SK-N-SH treated with all-trans-retinoic acid at 6 μM for 48 hours (cell line): ENCODE data around the gene FIGNL2.
A peak's percentile ranks its signal among the peaks of the same experiment; 100 is the strongest.

ENCODE experiments used
- ATAC-seq: fragments of 200-7000 bp; cut with Tn5 transposase; 3 replicates; pipeline ENCODE4 v1.9.1; 2020; ENCODE audit warnings: mild to moderate bottlenecking, moderate library complexity
- ARNTL ChIP-seq: fragments of 450-650 bp; formaldehyde crosslinking; IDR thresholded peaks from 2 replicates; pipeline ENCODE4 v1.5.0; 2020; ENCODE audit warnings: low read depth, mild to moderate bottlenecking, moderate library complexity, borderline replicate concordance
- BACH2 ChIP-seq: fragments of 250-450 bp; sonication (Bioruptor Pico); IDR thresholded peaks from 2 replicates; pipeline ENCODE4 v1.9.0; 2021; ENCODE audit warnings: mild to moderate bottlenecking, borderline replicate concordance
- CREB5 ChIP-seq: fragments of 250-450 bp; sonication (Bioruptor Pico); IDR thresholded peaks from 2 replicates; pipeline ENCODE4 v1.5.1; 2020; ENCODE audit warnings: low read depth, mild to moderate bottlenecking, moderate library complexity
- CSDC2 ChIP-seq: fragments of 250-450 bp; sonication (Bioruptor Pico); IDR thresholded peaks from 2 replicates; pipeline ENCODE4 v1.5.0; 2020; ENCODE audit warnings: mild to moderate bottlenecking, moderate library complexity
- CSRNP3 ChIP-seq: fragments of 250-450 bp; sonication (Bioruptor Pico); IDR thresholded peaks from 2 replicates; pipeline ENCODE4 v1.5.1; 2021; ENCODE audit warnings: mild to moderate bottlenecking, moderate library complexity
- ESRRG ChIP-seq: fragments of 250-450 bp; sonication (Bioruptor Pico); IDR thresholded peaks from 2 replicates; pipeline ENCODE4 v1.6.1; 2021; ENCODE audit warnings: mild to moderate bottlenecking
- ISL1 ChIP-seq: fragments of 250-450 bp; sonication (Bioruptor Pico); IDR thresholded peaks from 2 replicates; pipeline ENCODE4 v2.1.2; 2022; ENCODE audit warnings: mild to moderate bottlenecking, moderate library complexity
- OSR1 ChIP-seq: fragments of 250-450 bp; sonication (Bioruptor Pico); IDR thresholded peaks from 2 replicates; pipeline ENCODE4 v1.8.0; 2022; ENCODE audit warnings: moderate library complexity, mild to moderate bottlenecking, inconsistent platforms
- PATZ1 ChIP-seq: fragments of 250-450 bp; sonication (Bioruptor Pico); IDR thresholded peaks from 2 replicates; pipeline ENCODE4 v1.8.0; 2020; ENCODE audit warnings: mild to moderate bottlenecking, moderate library complexity, borderline replicate concordance
- POU6F1 ChIP-seq: fragments of 250-450 bp; sonication (Bioruptor Pico); IDR thresholded peaks from 2 replicates; pipeline ENCODE4 v1.8.0; 2021; ENCODE audit warnings: low read depth, mild to moderate bottlenecking, moderate library complexity, borderline replicate concordance
- PPARA ChIP-seq: fragments of 250-450 bp; sonication (Bioruptor Pico); IDR thresholded peaks from 2 replicates; pipeline ENCODE4 v1.5.0; 2020; ENCODE audit warnings: mild to moderate bottlenecking, borderline replicate concordance
- RARB ChIP-seq: fragments of 250-450 bp; sonication (Bioruptor Pico); IDR thresholded peaks from 2 replicates; pipeline ENCODE4 v1.8.0; 2021; ENCODE audit warnings: mild to moderate bottlenecking, moderate library complexity
- SNAI2 ChIP-seq: fragments of 250-450 bp; sonication (Bioruptor Pico); IDR thresholded peaks from 2 replicates; pipeline ENCODE4 v1.5.0; 2020; ENCODE audit warnings: mild to moderate bottlenecking, moderate library complexity
- TCF4 ChIP-seq: fragments of 250-450 bp; sonication (Bioruptor Pico); IDR thresholded peaks from 2 replicates; pipeline ENCODE4 v1.8.0; 2021; ENCODE audit warnings: mild to moderate bottlenecking, moderate library complexity, borderline replicate concordance
- TOX ChIP-seq: fragments of 250-450 bp; sonication (Bioruptor Pico); IDR thresholded peaks from 2 replicates; pipeline ENCODE4 v1.8.0; 2021; ENCODE audit warnings: mild to moderate bottlenecking, moderate library complexity, borderline replicate concordance
- TSHZ2 ChIP-seq: fragments of 250-450 bp; sonication (Bioruptor Pico); IDR thresholded peaks from 2 replicates; pipeline ENCODE4 v1.5.0; 2020; ENCODE audit warnings: mild to moderate bottlenecking, moderate library complexity
- ZC3H10 ChIP-seq: fragments of 250-450 bp; sonication (Bioruptor Pico); IDR thresholded peaks from 2 replicates; pipeline ENCODE4 v1.5.1; 2021; ENCODE audit warnings: mild to moderate bottlenecking, moderate library complexity
- ZFP3 ChIP-seq: fragments of 250-450 bp; sonication (Bioruptor Pico); IDR thresholded peaks from 2 replicates; pipeline ENCODE4 v1.5.0; 2020; ENCODE audit warnings: mild to moderate bottlenecking, moderate library complexity
- ZFP30 ChIP-seq: fragments of 450-650 bp; formaldehyde crosslinking; IDR thresholded peaks from 2 replicates; pipeline ENCODE4 v1.5.0; 2022; ENCODE audit warnings: mild to moderate bottlenecking, moderate library complexity
- ZNF565 ChIP-seq: fragments of 450-650 bp; formaldehyde crosslinking; conservative IDR thresholded peaks from 2 replicates; pipeline ENCODE4 v1.5.0; 2020; ENCODE audit warnings: low read depth, mild to moderate bottlenecking, moderate library complexity
- ZNF70 ChIP-seq: fragments of 450-650 bp; formaldehyde crosslinking; IDR thresholded peaks from 2 replicates; pipeline ENCODE4 v1.5.0; 2020; ENCODE audit warnings: mild to moderate bottlenecking, moderate library complexity
- ZNF8 ChIP-seq: fragments of 450-650 bp; formaldehyde crosslinking; IDR thresholded peaks from 2 replicates; pipeline ENCODE4 v1.5.0; 2020; ENCODE audit warnings: mild to moderate bottlenecking, moderate library complexity

Gene FIGNL2

GRCh38 chr12:51819736-51820525 lies 28.6 kb downstream of the FIGNL2 start:
- ATAC-seq, result peak; percentile 29
- no peak for TF ChIP-seq SNAI2 (CRISPR knock-in tag)
- TF ChIP-seq ZC3H10 (CRISPR knock-in tag), result no peak
- TF ChIP-seq ZFP30, result no peak
- TF ChIP-seq OSR1 (CRISPR knock-in tag), result no peak
- TF ChIP-seq RARB, result no peak
- TF ChIP-seq CSDC2 (CRISPR knock-in tag), result no peak
- no peak for TF ChIP-seq TCF4 (CRISPR knock-in tag)
- TF ChIP-seq ESRRG (CRISPR knock-in tag), result no peak
- no peak for TF ChIP-seq ZNF70 (CRISPR knock-in tag)
- TF ChIP-seq CSRNP3 (CRISPR knock-in tag), result no peak
- no peak for TF ChIP-seq CREB5 (CRISPR knock-in tag)
- TF ChIP-seq POU6F1 (CRISPR knock-in tag), result no peak
- TF ChIP-seq ARNTL (CRISPR knock-in tag), result no peak
- no peak for TF ChIP-seq ZFP3 (CRISPR knock-in tag)
- TF ChIP-seq TSHZ2 (CRISPR knock-in tag), result no peak
- no peak for TF ChIP-seq PPARA (CRISPR knock-in tag)
- TF ChIP-seq TOX (CRISPR knock-in tag), result no peak
- no peak for TF ChIP-seq ISL1 (CRISPR knock-in tag)
- no peak for TF ChIP-seq BACH2 (CRISPR knock-in tag)
- no peak for TF ChIP-seq ZNF565 (CRISPR knock-in tag)

GRCh38 chr12:51818566-51819300 lies 29.8 kb downstream of the FIGNL2 start:
- no peak for TF ChIP-seq TOX (CRISPR knock-in tag)
- 0 out of 2 replicates have a peak, but pooled peaks have one; percentile 38 for TF ChIP-seq ZFP3 (CRISPR knock-in tag)
- TF ChIP-seq, all 23 proteins: peak for 1

GRCh38 chr12:51818086-51818485 lies 30.4 kb downstream of the FIGNL2 start:
- ATAC-seq, result no peak
- TF ChIP-seq PATZ1 (CRISPR knock-in tag) (no peak), ZNF8 (CRISPR knock-in tag) (no peak), ZNF565 (CRISPR knock-in tag) (no peak), BACH2 (CRISPR knock-in tag) (no peak), TSHZ2 (CRISPR knock-in tag) (no peak), ARNTL (CRISPR knock-in tag) (no peak), ZFP3 (CRISPR knock-in tag) (no peak), OSR1 (CRISPR knock-in tag) (no peak), ZNF70 (CRISPR knock-in tag) (no peak), CSRNP3 (CRISPR knock-in tag) (no peak)

More at GRCh38 chr12:51818566-51819300, 29.8 kb downstream of the FIGNL2 start:
- peak; percentile 60 for ATAC-seq
